Upper lobe of right lung (tissue), 1 donor: Measurements from ENCODE around the gene SPPL2C. TPM values are rescaled to one million over a fixed set of nuclear protein-coding genes. Genes with fewer than 3 reads are reported as not detected.

Experiments used
- ATAC-seq: fragments of 200-7000 bp; cut with Tn5 transposase; one replicate; pipeline ENCODE4 v1.9.1; 2020; ENCODE audit warnings: mild to moderate bottlenecking, moderate library complexity
- DNase-seq: peaks from one replicate; pipeline ENCODE4 v3.0.0-alpha.2; 2020
- H3K27ac ChIP-seq: fragments of 200-600 bp; one replicate; pipeline ENCODE4 v1.8.0; 2022
- H3K27me3 ChIP-seq: fragments of 200-600 bp; one replicate; pipeline ENCODE4 v1.8.0; 2022; ENCODE audit warnings: mild to moderate bottlenecking
- H3K36me3 ChIP-seq: fragments of 200-600 bp; one replicate; pipeline ENCODE4 v1.8.0; 2022
- H3K4me1 ChIP-seq: fragments of 200-600 bp; one replicate; pipeline ENCODE4 v1.8.0; 2022
- H3K4me3 ChIP-seq: fragments of 200-600 bp; one replicate; pipeline ENCODE4 v1.8.0; 2022; ENCODE audit warnings: mild to moderate bottlenecking
- H3K9me3 ChIP-seq: fragments of 200-600 bp; one replicate; pipeline ENCODE4 v1.8.0; 2022
- CTCF ChIP-seq: fragments of 200-600 bp; IDR thresholded peaks from one replicate; pipeline ENCODE4 v1.8.0; 2022; ENCODE audit warnings: antibody characterized with exemption
- intact Hi-C: fragments of 100-400 bp; cut with DNase I; formaldehyde crosslinking; loops from one replicate; pipeline ENCODE4 v1.11.0; 2022
- total RNA-seq: library from RNA; stranded (reverse); fragmentation: NEBNext Ultra II Directional; extraction: Animal tissue kit (Norgen Biotek cat#: 25700); gene quantifications from one replicate; pipeline ENCODE4 v1.2.1, GENCODE V29; 2021
- donor health status: DM: no; HTN: yes; CAD: no; lungs with severe emphysema.

SPPL2C gene
- total RNA-seq, 1 donor from 2014 or later: not detected

DNA sequence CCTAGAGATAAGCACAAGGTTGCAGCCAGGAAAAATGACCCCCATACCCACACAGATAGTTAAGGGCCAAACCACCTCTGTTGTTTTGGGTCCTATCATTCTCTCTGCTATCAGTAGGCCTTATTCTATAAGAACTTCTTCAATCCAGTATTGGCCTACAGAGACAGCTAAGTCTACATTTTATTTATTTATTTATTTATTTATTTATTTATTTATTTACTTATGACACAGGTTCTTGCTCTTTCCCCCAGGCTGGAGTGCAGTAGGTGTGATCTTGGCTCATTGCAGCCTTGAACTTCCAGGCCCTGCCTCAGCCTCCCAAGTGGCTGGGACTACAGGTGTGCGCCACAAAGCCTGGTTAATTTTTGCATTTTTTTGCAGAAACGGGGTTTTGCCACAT, 42.2 kb downstream of the SPPL2C start:
- Histone ChIP-seq H3K4me1 (no peaks in the 10 kb centered on the region), H3K4me3 (no peak overlapping the region), H3K27me3 (peaks cover 5% of the 10 kb centered on the region), H3K9me3 (no peaks in the 10 kb centered on the region), H3K27ac (no peak overlapping the region), H3K36me3 (no peaks in the 10 kb centered on the region)
- ATAC-seq: no peak
- intact Hi-C loops: no loop called here
- no peak for DNase-seq
- TF ChIP-seq CTCF: no peak

DNA sequence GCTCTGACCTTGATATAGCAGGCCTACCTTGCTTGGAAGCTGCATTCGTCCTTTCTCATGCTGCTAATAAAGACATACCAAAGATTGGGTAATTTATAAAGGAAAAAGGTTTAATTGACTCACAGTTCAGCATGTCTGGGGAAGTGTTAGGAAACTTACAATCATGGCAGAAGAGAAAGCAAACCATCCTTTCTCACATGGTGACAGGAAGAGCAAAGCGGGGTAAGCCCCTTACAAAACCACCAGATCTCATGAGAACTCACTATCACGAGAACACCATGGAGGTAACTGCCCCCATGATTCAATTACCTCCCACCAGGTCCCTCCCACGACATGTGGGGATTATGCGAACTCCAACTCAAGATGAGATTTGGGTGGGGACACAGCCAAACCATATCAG, 43.7 kb downstream of the SPPL2C start:
- no peaks in the 10 kb centered on the region for H3K36me3 ChIP-seq
- H3K27me3 ChIP-seq: peaks cover 5% of the 10 kb centered on the region
- H3K4me1 ChIP-seq: no peaks in the 10 kb centered on the region
- no peak for ATAC-seq
- H3K4me3 ChIP-seq: no peak overlapping the region
- no peak overlapping the region for H3K27ac ChIP-seq
- intact Hi-C loops: no loop called here
- no peak for TF ChIP-seq CTCF
- H3K9me3 ChIP-seq: no peaks in the 10 kb centered on the region
- DNase-seq: no peak

GRCh38 chr17:45889579-45889978, 44.9 kb downstream of the SPPL2C start:
- H3K27me3 ChIP-seq: peaks cover 5% of the 10 kb centered on the region
- H3K36me3 ChIP-seq: no peaks in the 10 kb centered on the region
- intact Hi-C loops: no loop called here
- no peaks in the 10 kb centered on the region for H3K4me1 ChIP-seq
- ATAC-seq (no peak), DNase-seq (no peak)
- H3K27ac ChIP-seq: no peak overlapping the region
- no peaks in the 10 kb centered on the region for H3K9me3 ChIP-seq
- TF ChIP-seq CTCF: no peak
- no peak overlapping the region for H3K4me3 ChIP-seq

GRCh38 chr17:45893725-45894021, 49.0 kb downstream of the SPPL2C start:
- peaks cover 15% of the 10 kb centered on the region for H3K4me1 ChIP-seq
- peak overlapping the region; percentile 68 for H3K27ac ChIP-seq
- no peak for TF ChIP-seq CTCF
- ATAC-seq (no peak), DNase-seq (no peak)
- intact Hi-C loops: no loop called here
- no peaks in the 10 kb centered on the region for H3K9me3 ChIP-seq
- H3K27me3 ChIP-seq: peaks cover 42% of the 10 kb centered on the region
- H3K36me3 ChIP-seq: no peaks in the 10 kb centered on the region
- peak overlapping the region; percentile 74 for H3K4me3 ChIP-seq

- ATAC-seq (peak; percentile 99), DNase-seq (peak; percentile 96)
- no peaks in the 10 kb centered on the region for H3K36me3 ChIP-seq
- peak within 1 kb of the TSS; percentile 74 for H3K4me3 ChIP-seq
- TF ChIP-seq CTCF: peak; percentile 90
- H3K27ac ChIP-seq: peak within 1 kb of the TSS; percentile 68
- no peaks in the 10 kb centered on the region for H3K9me3 ChIP-seq
- peaks cover 47% of the 10 kb centered on the region for H3K27me3 ChIP-seq
- H3K4me1 ChIP-seq: peaks cover 15% of the 10 kb centered on the region
- intact Hi-C loops: no loop called here
Observed at GRCh38 chr17:45894022-45894784, 49.5 kb downstream of the SPPL2C start, which contains the start of gene MAPT. MAPT (plus strand) TSS chr17:45894554; CDS start chr17:45962338, 67,784 bp downstream.
